Esophagus squamous epithelium (tissue), 5 donors: ENCODE measurements around the gene TEX44. TPM values are rescaled to one million over a fixed set of nuclear protein-coding genes. Genes with fewer than 3 reads are reported as not detected.

ENCODE experiments used
- DNase-seq: peaks from one replicate; lab custom pipeline; 2025; lab: John Stamatoyannopoulos, UW
- H3K27ac ChIP-seq, 4 donors: fragments of 200-600 bp; sonication (generic); one replicate each; pipeline ENCODE4 v1.5.1; 2016 to 2019; ENCODE audit warnings: mild to moderate bottlenecking in 1 of 4
- H3K27me3 ChIP-seq, 4 donors: fragments of 200-600 bp; sonication (generic); 1 replicate in 3 of 4; 2 replicates in 1 of 4; pipeline versions ENCODE4 v1.5.1 to v1.6.0; 2017 to 2021; ENCODE audit warnings: antibody characterized with exemption in 1 of 4
- H3K36me3 ChIP-seq, 3 donors: fragments of 200-600 bp; sonication (generic); one replicate each; pipeline ENCODE4 v1.5.1; 2016 to 2019
- H3K4me1 ChIP-seq, 3 donors: fragments of 200-600 bp; sonication (generic); one replicate each; pipeline ENCODE4 v1.5.1; 2017 to 2019
- H3K4me3 ChIP-seq, 4 donors: fragments of 200-600 bp; sonication (generic); 1 replicate in 3 of 4; 2 replicates in 1 of 4; pipeline ENCODE4 v1.5.1; 2016 to 2019; ENCODE audit warnings: mild to moderate bottlenecking in 2 of 4, moderate library complexity in 1 of 4
- H3K9me3 ChIP-seq, 3 donors: fragments of 200-600 bp; sonication (generic); one replicate each; pipeline ENCODE4 v1.5.1; 2016 to 2019
- POLR2A ChIP-seq, 4 donors: fragments of 450-650 bp; IDR thresholded peaks; one replicate each; pipeline ENCODE4 v1.6.1; 2017; ENCODE audit warnings: antibody characterized with exemption in 4 of 4, mild to moderate bottlenecking in 4 of 4, moderate library complexity in 3 of 4
- WGBS, 2 donors: methylation state at CpG; one replicate each; pipeline ENCODE4 v1.1.5; 2018; 5-methylcytosine and 5-hydroxymethylcytosine counted together
- intact Hi-C: fragments of 100-400 bp; cut with DNase I; formaldehyde crosslinking; loops from one replicate; pipeline ENCODE4 v1.15.0; 2022
- total RNA-seq, 4 donors: library from RNA; depleted of rRNA; stranded (reverse); fragments of >200 nt; gene quantifications; one replicate each; pipeline ENCODE4 v1.1.0, GENCODE V29; 2016
- TF ChIP-seq, protein P1 (sequence below), 6 experiments: fragments of 450-650 bp in 4 of 6; fragments of 200-600 bp in 2 of 6; sonication (generic) in 2 of 6; IDR thresholded peaks; one replicate each; pipeline ENCODE4 v1.5.1; 2016 to 2019; ENCODE audit warnings: antibody characterized with exemption in 6 of 6, mild to moderate bottlenecking in 4 of 6, moderate library complexity in 4 of 6
- donor health status: DM: yes; HTN: yes; CAD: no.

The TEX44 gene
- total RNA-seq, 4 donors from 2014 or later, result not detected

- 54 to 64% methylated on average over 3 of the region's 3 CpGs for WGBS, 2 donors
These were observed 43.9 kb upstream of the TEX44 start for GRCh38 chr2:231548752-231549151.

GRCh38 chr2:231549446-231550239 lies 43.0 kb upstream of the TEX44 start:
- no peaks in the 10 kb centered on the region for H3K27me3 ChIP-seq
- WGBS, 2 donors, result 78 to 82% methylated on average over 9 to 13 of the region's 13 CpGs
- H3K9me3 ChIP-seq, result peaks cover 0 to 11% (median 8%) of the 10 kb centered on the region in 3 donors
- DNase-seq, result no peak
- H3K27ac ChIP-seq, result no peak overlapping the region
- H3K36me3 ChIP-seq, result no peaks in the 10 kb centered on the region
- intact Hi-C loops, result loop anchor here (10.0 kb wide), 1 partner anchor 65 kb away; no protein-coding TSS in a partner anchor
- no peak for TF ChIP-seq POLR2A (IDR thresholded peaks at IDR 0.05)
- TF ChIP-seq, protein P1, sequence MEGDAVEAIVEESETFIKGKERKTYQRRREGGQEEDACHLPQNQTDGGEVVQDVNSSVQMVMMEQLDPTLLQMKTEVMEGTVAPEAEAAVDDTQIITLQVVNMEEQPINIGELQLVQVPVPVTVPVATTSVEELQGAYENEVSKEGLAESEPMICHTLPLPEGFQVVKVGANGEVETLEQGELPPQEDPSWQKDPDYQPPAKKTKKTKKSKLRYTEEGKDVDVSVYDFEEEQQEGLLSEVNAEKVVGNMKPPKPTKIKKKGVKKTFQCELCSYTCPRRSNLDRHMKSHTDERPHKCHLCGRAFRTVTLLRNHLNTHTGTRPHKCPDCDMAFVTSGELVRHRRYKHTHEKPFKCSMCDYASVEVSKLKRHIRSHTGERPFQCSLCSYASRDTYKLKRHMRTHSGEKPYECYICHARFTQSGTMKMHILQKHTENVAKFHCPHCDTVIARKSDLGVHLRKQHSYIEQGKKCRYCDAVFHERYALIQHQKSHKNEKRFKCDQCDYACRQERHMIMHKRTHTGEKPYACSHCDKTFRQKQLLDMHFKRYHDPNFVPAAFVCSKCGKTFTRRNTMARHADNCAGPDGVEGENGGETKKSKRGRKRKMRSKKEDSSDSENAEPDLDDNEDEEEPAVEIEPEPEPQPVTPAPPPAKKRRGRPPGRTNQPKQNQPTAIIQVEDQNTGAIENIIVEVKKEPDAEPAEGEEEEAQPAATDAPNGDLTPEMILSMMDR (IDR thresholded peaks at IDR 0.05), result no peak
- peaks cover 5 to 24% (median 11%) of the 10 kb centered on the region in 3 donors for H3K4me1 ChIP-seq
- no peak overlapping the region for H3K4me3 ChIP-seq

More at GRCh38 chr2:231548752-231549151, 43.9 kb upstream of the TEX44 start:
- H3K27ac ChIP-seq, result no peak overlapping the region
- H3K4me3 ChIP-seq, result no peak overlapping the region
- intact Hi-C loops, result no loop called here
- no peaks in the 10 kb centered on the region for H3K36me3 ChIP-seq
- DNase-seq, result no peak
- no peaks in the 10 kb centered on the region for H3K27me3 ChIP-seq
- peaks cover 0 to 11% (median 8%) of the 10 kb centered on the region in 3 donors for H3K9me3 ChIP-seq
- H3K4me1 ChIP-seq, result peaks cover 5 to 15% (median 5%) of the 10 kb centered on the region in 3 donors
- TF ChIP-seq POLR2A (IDR thresholded peaks at IDR 0.05), result no peak
- TF ChIP-seq, protein P1 (IDR thresholded peaks at IDR 0.05), result no peak

DNA sequence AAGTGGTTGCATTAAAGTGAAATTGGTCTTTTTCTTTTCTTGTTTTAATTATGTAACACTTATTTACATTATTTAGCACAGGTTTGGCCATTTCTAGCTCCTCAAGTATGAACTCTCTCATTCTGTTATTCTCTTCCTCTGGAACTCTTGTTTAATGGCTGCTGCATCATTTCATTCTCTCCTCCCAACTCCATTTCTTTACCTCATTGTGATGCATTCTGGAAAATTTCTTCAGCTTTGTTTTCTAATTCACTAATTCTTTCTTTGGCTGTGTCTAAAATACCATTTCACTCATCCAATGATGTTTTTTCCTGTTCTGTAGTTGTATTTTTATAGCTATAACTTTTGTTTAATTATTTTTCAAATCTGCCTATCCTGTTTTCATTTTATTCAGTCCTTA lies 39.9 kb upstream of the TEX44 start:
- no peaks in the 10 kb centered on the region for H3K36me3 ChIP-seq
- H3K9me3 ChIP-seq, result peaks cover 0 to 11% (median 8%) of the 10 kb centered on the region in 3 donors
- no peak for TF ChIP-seq POLR2A (IDR thresholded peaks at IDR 0.05)
- TF ChIP-seq, protein P1 (IDR thresholded peaks at IDR 0.05), result no peak
- DNase-seq, result no peak
- H3K27me3 ChIP-seq, result no peaks in the 10 kb centered on the region
- peaks cover 5 to 24% (median 14%) of the 10 kb centered on the region in 3 donors for H3K4me1 ChIP-seq
- no peak overlapping the region for H3K4me3 ChIP-seq
- H3K27ac ChIP-seq, result no peak overlapping the region
- intact Hi-C loops, result loop anchor here (10.0 kb wide), 1 partner anchor 68 kb away; no protein-coding TSS in a partner anchor

DNA sequence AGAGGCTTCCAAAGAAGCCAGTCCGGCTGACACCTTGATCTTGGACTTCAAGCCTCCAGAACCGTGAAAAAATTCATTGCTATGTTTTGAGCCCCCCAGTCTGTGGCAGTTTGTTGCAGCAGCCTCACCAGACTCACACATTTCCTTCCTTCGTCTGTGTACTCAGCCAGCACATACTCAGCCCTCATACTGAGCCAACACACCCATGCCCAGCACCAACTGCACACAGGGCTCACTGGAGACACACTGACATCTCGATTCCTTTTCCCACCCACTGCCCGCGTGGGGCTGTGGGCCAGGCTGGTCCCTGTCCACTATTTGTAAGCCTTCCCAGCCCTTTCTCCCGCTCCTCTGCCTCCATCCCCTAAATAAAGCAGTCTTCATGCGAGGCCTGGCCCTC lies 38.3 kb upstream of the TEX44 start:
- no peak for DNase-seq
- intact Hi-C loops, result loop anchor here (10.0 kb wide), 1 partner anchor 70 kb away; no protein-coding TSS in a partner anchor
- Histone ChIP-seq H3K4me3 (peak overlapping the region in 2 of 4 donors; percentile 27 to 53), H3K36me3 (no peaks in the 10 kb centered on the region), H3K4me1 (peaks cover 6 to 25% (median 14%) of the 10 kb centered on the region in 3 donors), H3K27ac (peak overlapping the region; percentile 61 to 88 (median 75)), H3K27me3 (no peaks in the 10 kb centered on the region), H3K9me3 (peaks cover 0 to 11% (median 8%) of the 10 kb centered on the region in 3 donors)
- 54 to 55% methylated on average over 7 to 8 of the region's 8 CpGs for WGBS, 2 donors
- no peak for TF ChIP-seq POLR2A (IDR thresholded peaks at IDR 0.05)
- TF ChIP-seq, protein P1 (IDR thresholded peaks at IDR 0.05), result no peak
